Left forelimb (tissue), 1 donor: ENCODE data around the gene GATA2.
A peak's percentile ranks its signal among the peaks of the same experiment; 100 is the strongest.

Source experiments
- DNase-seq: peaks from one replicate; pipeline ENCODE4 v3.0.0-alpha.2; 2018; ENCODE audit warnings: low spot score

Gene GATA2

GRCh38 chr3:128492671-128493569, at the start of gene GATA2:
Gene GATA2 (minus strand): TSS chr3:128493201. CDS start chr3:128487031, 6,170 bp downstream.
- peak; percentile 66 for DNase-seq

- no peak for DNase-seq
Observed at GRCh38 chr3:128541246-128541645, 48.2 kb upstream of the GATA2 start.

GRCh38 chr3:128539376-128539775, 46.4 kb upstream of the GATA2 start:
- DNase-seq = no peak

- no peak for DNase-seq
Observed at GRCh38 chr3:128537091-128537703, 44.2 kb upstream of the GATA2 start.

- no peak for DNase-seq
Observed at GRCh38 chr3:128532012-128532983, 39.3 kb upstream of the GATA2 start.

- no peak for DNase-seq
Observed at GRCh38 chr3:128524374-128525299, 31.6 kb upstream of the GATA2 start.

GRCh38 chr3:128523591-128523990, 30.6 kb upstream of the GATA2 start:
- no peak for DNase-seq

GRCh38 chr3:128521715-128522114, 28.7 kb upstream of the GATA2 start:
- no peak for DNase-seq

GRCh38 chr3:128518587-128519490, 25.8 kb upstream of the GATA2 start:
- DNase-seq = no peak

GRCh38 chr3:128517648-128518047, 24.6 kb upstream of the GATA2 start:
- no peak for DNase-seq

GRCh38 chr3:128515967-128516366, 23.0 kb upstream of the GATA2 start:
- DNase-seq = no peak

GRCh38 chr3:128508852-128509251, 15.9 kb upstream of the GATA2 start:
- no peak for DNase-seq

- DNase-seq = peak; percentile 14
Observed at GRCh38 chr3:128506754-128507153, 13.8 kb upstream of the GATA2 start.

GRCh38 chr3:128505771-128506170, 12.8 kb upstream of the GATA2 start:
- DNase-seq = peak; percentile 11

- no peak for DNase-seq
Observed at GRCh38 chr3:128504963-128505730, 12.1 kb upstream of the GATA2 start.

- DNase-seq = peak; percentile 55
Observed at GRCh38 chr3:128504533-128504915, 11.5 kb upstream of the GATA2 start.

- peak; percentile 22 for DNase-seq
Observed at GRCh38 chr3:128503751-128504532, 10.9 kb upstream of the GATA2 start.

- peak; percentile 60 for DNase-seq
Observed at GRCh38 chr3:128503164-128503651, 10.2 kb upstream of the GATA2 start.
